DMS 273 treated with DMSO at 0.1 percent for 48 hours (cell line): ENCODE results near the gene MRPL43.
"Not testable (repeated sequence)": the region's sequence is repeated elsewhere in the genome, so short reads cannot be mapped to it uniquely, and the experiment has no call there.

Source experiments
- DNase-seq: peaks from one replicate; lab custom pipeline; 2025; lab: John Stamatoyannopoulos, UW

Gene MRPL43

GRCh38 chr10:100982916-100983830 lies 4.1 kb downstream of the MRPL43 start:
- DNase-seq, result no peak

- DNase-seq, result no peak
Observed at GRCh38 chr10:100981178-100981772, 6.0 kb downstream of the MRPL43 start.

- DNase-seq, result no peak
Observed at GRCh38 chr10:100980711-100981110, 6.6 kb downstream of the MRPL43 start.

- DNase-seq, result no peak
Observed at GRCh38 chr10:100980311-100980710, 7.0 kb downstream of the MRPL43 start.

GRCh38 chr10:100979791-100980272 lies 7.5 kb downstream of the MRPL43 start:
- DNase-seq, result no peak

GRCh38 chr10:100978901-100979195 lies 8.4 kb downstream of the MRPL43 start:
- no peak for DNase-seq

- no peak for DNase-seq
Observed at GRCh38 chr10:100978121-100978900, 9.0 kb downstream of the MRPL43 start.

GRCh38 chr10:100977436-100977835 lies 9.9 kb downstream of the MRPL43 start:
- DNase-seq, result no peak

GRCh38 chr10:100976906-100977305 lies 10.4 kb downstream of the MRPL43 start:
- DNase-seq, result no peak

GRCh38 chr10:100975397-100975796 lies 11.9 kb downstream of the MRPL43 start:
- not testable (repeated sequence) for DNase-seq

- no peak for DNase-seq
Observed at GRCh38 chr10:100972904-100973535, 14.3 kb downstream of the MRPL43 start.

- DNase-seq, result no peak
Observed at GRCh38 chr10:100972115-100972903, 15.0 kb downstream of the MRPL43 start.

- no peak for DNase-seq
Observed at GRCh38 chr10:100970914-100971811, 16.1 kb downstream of the MRPL43 start.

GRCh38 chr10:100970076-100970913 lies 17.0 kb downstream of the MRPL43 start:
- no peak for DNase-seq

GRCh38 chr10:100969187-100970075 lies 17.9 kb downstream of the MRPL43 start, which contains the start of gene SEMA4G:
SEMA4G (plus strand) TSS chr10:100969504; CDS start chr10:100972913, 3,409 bp downstream.
- no peak for DNase-seq

- no peak for DNase-seq
Observed at GRCh38 chr10:100968863-100969186, 18.5 kb downstream of the MRPL43 start.

GRCh38 chr10:100968062-100968736 lies 19.1 kb downstream of the MRPL43 start:
- no peak for DNase-seq

GRCh38 chr10:100967332-100967731 lies 20.0 kb downstream of the MRPL43 start:
- no peak for DNase-seq
